Globus pallidus (tissue), 1 donor: Measurements from ENCODE around the gene SVIL.
"Not testable (repeated sequence)": the region's sequence is repeated elsewhere in the genome, so short reads cannot be mapped to it uniquely, and the experiment has no call there.

ENCODE experiments used
- DNase-seq: peaks from one replicate; pipeline ENCODE4 v3.0.0-alpha.2; 2015; ENCODE audit warnings: low spot score

SVIL gene

DNA sequence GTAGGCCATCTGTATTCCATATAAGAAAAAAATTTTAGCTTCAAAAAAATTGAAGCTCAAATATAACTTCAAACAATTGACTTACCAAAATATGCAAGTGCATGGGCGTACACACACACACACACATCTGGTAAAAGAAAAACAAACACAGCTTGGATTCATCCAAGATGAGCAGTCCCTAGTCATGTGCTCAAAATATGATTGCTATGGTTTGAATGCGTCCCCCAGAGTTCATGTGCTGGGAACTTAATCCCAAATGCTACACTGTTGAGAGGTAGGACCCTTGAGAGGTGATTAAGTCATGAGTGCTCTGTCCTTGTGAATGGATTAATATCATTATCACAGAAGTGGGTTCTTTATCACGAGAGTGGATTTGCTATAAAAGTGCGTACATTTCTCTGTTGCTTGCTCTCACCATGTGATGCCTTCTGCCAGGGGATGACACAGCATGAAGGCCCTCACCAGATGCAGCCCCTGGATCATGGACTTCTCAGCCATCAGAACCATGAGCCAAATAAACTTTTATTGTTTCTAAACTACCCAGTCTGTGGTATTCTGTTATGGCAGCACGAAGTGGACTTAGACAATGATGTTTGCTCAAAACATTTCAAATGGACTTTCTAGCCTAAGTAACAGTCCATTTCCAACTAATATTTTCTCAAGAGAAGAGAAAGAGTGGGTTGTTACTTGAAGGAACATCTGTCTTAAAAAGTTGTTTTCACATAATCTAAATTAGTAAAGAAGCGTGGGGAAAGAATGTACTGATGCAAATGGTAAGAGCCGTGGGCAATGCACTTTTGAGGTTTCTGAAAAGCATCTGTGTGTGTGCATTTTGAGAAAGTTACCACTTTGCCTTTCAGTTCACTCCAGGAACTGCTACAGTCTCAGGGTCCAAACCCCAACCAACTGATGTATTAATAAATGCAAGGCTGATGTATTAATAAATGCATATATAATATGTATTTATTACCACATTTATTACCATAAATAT is 15.1 kb upstream of the SVIL start:
- DNase-seq, result no peak

DNA sequence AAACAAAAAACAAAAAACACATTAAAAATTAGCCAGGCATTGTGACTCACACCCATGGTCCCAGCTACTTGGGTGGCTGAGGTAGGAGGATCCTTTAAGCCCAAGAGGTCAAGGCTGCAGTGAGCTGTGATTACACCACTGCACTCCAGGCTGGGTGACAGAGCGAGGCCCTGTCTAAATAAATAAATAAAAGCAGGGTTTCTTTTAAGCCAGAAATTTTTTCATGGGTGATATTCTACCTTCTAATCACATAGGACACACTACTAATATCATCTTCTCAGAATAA is 14.2 kb upstream of the SVIL start:
- no peak for DNase-seq

DNA sequence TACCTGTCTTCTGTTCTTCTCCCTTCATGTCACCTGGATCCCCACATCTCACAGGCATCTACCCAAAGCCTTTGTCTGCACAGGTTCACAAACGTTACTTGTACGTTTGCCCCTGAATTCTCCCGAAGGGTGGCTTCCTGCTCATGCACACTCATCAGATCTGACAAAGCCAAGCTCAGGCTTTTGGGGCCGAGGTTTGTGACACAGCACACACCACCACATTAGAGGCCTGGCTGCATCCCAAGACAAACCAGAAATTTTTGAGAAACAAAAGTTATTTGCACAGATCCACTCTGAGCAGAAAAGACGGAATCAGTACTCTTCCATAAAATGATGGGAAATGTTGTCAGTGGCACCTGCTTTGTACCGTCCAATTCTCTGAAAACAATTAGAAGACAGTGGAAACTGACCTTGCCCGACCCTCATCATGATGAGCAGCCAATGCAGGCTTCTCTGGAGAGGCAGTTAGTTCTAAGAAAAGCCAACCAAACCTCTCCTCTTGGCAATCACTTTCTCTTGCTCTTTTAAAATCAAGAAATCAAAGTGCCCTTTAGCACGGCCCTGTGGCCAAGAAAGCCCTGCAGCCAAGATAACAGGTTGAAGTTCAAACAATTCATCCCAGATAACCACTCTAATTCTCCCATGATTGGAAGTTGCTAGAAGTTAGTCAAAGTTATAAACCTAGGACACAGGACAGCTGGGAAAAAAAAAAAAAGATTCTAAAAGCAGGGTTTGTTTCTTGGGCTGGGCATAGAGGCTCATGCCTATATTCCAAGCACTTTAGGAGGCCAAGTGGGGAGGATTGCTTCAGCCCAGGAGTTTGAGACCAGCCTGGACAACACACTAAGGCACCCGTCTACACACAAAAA is 13.6 kb upstream of the SVIL start:
- no peak for DNase-seq

DNA sequence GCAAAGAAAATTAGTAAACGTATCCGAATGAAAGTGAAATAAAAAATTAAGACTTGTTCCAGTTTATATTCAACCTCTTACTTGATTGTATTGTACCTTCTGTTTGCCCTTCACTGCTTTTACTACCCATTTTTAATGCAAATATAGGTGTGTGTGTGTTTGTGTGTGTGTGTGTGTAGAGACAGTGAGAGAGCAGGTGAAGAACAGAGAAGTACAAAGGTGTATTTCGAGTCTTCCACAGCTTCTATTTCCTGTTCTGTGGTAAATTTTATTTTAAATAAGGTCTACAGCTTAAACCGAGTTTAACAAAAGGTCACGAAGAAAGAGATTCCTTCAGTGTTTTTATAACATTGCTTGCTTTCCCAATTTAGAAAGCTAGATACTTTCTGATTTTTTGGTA is 12.7 kb upstream of the SVIL start:
- no peak for DNase-seq

DNA sequence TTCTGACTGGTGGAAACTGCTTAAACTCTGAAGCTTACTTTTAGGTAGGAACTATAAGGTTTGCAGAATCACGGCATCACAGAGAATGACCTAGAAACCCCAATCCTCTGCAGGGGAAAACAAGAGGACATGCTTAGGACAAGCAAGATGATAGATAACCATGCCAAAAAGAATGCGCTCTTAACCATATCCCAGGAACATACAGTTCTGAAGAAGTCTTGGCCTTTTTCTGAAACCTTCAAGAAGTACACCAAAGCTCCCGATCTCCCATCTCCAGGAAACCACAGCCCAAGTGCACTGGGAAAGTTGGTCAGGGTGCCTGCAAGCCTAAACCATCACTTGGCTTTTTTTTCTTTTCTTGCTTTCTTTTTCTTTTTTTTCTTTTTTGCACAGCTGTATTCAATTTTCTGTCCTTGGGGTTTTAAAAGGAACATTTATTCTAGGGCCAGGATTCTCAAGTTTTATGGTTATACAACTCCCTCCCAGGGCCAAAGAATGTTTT is 12.2 kb upstream of the SVIL start:
- no peak for DNase-seq

DNA sequence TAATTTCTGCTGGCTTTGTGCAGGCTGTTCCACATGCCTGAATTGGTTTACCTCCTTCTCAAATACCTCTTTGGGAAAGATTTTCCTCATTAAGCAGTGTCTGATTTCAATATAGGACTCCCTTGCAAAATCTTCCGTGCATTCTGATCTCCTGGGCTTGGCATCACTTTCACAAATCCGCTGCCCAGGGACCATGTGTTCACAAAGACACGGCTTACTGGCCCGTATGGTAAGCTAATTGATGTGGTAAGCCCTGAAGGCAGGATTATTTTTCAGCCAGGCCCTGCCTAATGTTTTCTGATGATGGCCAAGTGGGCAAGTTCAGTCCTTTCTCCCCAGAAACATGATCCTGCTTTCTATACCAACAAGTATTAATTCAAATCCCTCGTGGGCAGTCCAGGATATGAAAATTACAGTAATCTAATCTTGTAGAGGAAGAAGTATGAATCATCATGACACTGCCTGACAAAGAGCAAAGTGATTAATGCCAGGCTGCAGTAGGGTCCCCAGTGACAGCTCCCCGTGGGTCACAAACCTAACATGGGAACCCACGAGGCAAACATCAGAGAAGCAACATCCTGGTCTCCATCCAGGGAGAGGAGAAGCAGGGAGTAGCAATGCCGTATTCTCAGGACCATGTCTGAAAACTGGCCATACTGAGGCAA is 11.6 kb upstream of the SVIL start:
- DNase-seq, result no peak

DNA sequence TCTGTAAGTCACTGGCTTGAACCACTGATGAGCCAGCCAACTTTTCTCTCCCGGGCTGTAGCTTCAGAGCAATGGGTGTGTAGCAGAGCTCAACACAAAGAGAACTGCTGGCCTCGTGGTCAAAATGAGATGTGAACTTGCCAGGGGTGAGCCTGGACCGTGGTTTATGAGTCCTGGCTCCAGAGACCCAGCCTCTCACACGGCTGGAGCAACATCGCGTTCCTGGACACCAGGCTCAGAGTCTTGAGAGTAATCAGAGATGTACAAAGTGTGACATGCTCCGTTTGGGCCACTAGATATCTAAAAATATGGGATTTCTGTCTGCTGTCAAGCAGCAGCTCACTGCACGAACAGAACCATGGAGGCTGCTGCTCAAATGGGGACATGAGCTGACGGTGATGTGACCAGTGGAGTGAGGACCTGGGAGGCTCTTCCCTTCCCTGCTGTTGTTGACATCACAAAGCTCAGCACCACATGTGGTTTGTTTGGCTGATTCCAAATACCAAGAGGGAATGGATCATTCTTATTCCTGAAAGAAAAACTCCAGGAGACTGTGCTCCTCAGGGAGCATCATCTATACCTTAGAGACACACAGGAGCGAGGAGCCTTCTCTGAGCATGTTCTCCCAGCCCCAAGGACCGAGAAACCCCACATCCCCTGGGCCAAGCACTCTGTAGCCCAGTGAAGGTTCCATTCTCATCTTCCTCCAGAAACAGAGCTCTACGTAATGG is 9.2 kb upstream of the SVIL start:
- no peak for DNase-seq

DNA sequence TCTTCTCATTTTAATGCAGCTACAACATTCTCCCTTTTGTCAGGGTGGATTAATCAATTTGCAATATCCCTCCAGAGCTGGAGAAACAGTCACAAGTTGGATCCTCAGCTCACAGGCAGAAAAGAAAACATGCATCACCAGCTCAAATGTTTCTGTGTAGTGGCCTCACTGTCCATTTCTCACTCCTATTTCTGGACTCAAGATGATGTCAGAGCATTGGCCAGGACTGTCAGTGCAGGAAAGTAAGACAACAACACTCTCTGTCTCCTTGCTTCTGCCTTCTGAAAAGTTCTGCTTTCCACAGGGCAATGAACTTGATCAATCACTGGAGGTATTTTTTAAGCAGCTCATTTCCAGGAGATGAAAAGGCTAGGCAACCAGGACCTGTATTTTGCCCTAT is 8.2 kb upstream of the SVIL start:
- DNase-seq, result no peak

DNA sequence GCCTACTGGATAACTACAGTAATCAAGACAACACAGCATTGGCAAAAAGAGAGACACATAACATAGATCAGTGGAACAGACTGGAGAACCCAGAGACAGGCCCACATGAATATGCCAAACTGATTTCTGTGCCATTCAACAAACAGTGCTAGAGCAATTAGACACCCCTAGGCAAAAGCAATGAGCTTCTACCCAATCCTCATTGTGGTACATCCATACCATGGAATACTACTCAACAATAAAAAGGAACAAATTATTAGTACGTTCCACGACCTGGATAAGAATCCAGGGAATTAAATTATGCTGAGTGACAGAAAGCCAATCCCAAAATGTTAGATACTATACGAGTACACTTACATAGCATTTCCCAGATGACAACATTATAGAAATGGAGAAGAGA is 2.8 kb upstream of the SVIL start:
- DNase-seq, result no peak

DNA sequence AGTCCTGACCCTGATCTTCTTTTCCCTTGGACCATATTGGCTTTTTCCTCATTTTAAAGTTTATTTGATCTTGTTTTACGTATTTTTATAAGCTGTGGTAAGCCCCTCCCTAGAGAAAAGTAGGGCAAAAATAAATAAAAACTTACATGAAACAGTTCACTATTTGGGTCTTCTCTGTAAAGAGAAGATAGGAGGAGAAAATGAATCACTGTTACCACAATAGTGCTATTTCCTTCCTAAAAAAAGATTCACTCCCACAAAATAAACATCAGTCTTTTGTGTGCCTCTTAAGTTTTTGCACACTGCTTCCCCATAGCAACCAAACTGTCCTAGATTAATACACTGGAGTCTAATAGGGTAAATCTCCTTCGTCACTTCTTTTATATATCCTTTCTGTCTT is 1.4 kb upstream of the SVIL start:
- no peak for DNase-seq

DNA sequence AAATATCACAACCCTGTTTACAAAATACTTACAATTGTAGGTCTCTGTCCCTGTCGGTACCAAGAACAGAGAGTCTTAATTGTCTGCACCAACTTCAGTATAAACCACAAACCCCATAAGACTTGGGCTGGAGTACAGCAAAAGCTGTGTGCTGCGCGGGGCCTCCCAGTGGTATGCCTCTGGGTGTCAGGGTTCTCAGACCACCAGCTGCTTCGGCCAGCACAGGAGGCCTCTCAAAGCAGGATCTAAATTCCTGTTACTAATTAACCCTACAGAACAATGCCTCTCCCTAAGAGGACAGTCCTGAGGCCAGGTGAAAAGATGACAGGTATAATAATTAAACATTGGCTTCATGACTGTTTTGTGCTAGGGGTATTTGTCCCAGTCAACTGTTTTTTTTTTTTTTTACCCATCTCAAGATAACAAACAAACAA is 957 bp upstream of the SVIL start:
- no peak for DNase-seq

DNA sequence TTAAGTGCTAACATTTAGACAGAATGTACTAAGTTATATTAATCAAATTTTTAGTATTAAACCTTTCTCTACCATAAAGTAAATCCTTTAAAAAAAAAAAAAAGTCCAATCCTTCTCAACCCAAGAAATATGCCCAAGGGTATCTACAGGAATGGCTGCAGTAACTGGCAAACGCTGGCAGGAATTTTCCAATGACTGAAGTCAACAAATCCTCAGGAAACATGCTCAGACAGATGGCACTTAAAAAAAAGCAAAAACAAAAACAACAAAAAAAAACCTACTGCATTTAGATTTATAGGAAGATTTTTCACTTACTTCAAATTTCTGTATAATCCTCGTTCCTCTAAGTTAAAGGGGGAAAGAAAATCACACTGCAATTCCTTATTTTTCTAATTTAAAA is 666 bp downstream of the SVIL start:
- DNase-seq, result no peak

DNA sequence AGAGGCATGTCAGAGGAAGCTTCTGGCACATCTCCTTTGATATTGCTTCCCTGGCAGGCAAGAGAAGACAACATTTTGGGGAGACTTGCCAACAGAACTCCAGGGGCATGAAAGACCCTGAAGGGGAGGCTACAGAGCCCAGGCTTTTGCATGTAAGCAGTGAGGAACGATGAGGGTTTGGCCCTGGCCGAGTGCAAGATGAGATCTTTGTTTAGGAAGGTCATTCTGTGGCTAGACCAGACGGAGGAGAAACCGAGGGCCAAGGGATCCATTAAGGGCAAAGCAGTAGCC is 3.8 kb downstream of the SVIL start:
- no peak for DNase-seq

DNA sequence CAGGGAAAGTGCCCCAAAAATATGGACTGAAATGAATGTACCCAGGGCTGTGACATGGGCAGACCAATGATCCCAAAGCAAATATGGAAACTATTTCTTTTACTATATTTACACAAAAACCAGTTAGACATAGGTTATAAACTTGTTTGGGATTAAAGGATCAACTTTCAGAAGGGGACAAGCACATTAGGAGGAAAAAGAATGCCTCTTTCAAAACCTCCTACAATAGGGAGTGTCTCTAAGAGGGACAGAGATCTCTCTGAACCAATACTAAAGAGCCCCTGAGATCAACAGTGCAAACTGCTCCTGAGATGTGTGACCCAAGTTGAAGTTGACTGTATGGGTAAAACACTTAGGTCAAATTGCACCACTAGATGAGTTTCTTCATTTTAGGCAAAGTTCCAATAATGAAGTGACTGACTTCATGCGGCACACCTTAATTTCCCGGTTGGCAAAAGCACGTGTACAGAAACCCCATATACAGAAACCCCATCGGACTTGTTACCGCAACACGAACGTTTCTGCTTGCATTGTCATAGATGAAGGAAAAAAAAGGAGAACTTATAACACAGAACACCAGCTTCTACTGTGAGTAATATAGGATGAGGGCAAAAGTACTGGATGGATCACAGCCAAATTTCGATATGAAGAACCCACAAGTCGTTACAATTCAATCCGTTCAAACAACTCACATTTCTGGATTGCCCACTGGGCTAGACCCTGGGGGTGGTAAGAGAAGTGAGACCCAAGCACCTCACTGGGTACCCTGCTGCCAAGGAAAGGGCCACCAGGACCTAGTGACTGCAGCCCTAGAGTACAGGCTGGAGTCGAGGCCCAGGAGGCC is 4.3 kb downstream of the SVIL start:
- DNase-seq, result no peak

DNA sequence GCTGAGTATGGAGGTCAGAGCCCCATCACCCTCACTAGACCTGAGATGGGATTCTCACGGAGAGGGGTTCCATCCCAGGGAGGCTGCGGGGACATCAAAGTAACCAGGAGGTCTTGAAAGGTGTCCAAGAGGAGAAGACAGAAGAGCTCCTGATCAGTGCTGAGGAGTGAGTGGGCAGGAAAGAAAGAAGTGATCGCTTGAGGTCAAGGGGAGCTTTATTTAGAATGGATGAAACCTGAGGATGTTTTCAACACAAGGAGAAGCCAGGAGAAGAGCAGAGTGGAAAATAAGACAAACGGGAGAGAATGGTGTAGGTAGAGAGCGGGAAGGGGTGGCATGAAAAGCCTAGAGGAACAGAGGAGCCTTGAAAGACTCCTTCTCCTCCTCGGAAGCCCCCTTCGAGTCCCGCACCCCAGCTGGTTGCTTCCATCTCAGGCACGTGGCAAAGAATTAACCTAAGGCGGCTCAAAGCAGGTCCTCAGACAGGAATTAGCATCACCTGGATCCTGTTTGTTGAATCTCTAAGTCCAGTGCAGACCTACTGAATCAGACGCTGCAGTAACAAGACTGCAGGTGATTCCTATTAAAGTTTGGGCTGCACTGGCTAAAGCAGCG is 5.8 kb downstream of the SVIL start:
- DNase-seq, result no peak

DNA sequence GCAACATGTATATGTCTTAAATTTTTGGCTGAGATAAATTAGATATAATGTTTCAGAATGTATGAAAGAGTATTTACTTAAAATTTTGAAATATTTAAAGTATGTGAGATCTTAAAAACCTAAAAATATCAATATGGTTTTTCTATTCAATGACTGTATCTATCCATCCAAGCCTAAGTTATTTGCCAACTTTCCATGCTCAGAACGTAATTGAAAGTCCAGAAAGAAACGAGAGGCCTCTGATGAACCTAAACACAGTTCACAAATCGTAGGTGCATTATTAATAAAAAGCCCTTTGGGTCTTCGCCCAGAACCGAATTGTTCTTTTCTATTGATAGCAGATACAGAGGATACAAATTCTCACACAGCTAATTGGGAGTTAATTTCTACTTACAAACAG is 6.5 kb downstream of the SVIL start:
- DNase-seq, result no peak

DNA sequence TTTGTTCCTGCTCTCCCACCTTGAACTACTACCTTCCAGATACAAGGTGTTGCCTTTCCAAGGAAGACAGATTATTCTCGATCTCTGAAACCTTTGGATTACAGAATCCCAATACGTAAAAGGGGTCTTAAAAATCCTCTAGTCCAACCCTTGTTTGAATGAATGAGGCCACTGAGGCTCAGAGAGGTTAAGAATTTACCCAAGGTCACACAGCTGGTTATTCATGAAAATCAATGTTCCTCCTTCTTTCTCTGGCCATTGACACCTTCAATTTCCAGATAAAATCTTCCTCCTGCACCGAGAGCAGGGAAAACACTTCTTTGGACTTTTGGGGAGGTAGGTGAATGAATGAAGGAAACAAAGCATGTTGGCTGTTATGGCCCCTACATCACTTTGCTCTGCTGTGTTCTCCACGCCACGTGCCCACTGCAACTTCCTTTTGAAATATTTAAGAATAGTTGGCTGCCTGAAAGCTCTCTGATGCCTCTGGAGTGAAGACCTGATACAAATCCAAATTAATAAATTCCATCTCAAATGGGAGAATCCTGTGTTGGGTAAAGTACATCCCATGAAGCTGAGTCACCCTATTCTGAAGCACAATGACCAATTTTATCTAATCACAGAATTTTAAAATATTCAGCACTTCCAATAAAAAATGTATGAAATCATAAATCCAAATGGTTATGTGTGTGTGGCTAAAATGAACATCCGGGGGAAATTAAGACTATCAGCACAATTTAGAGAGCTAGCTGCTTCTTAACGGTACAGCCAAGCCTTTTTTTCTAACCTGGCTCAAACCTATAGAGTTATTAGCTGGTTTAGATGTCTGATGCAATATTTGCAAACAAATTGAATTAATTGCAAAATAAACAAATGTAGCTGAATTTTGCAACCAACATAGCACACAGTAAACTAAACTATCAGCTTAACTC is 7.3 kb downstream of the SVIL start:
- no peak for DNase-seq

DNA sequence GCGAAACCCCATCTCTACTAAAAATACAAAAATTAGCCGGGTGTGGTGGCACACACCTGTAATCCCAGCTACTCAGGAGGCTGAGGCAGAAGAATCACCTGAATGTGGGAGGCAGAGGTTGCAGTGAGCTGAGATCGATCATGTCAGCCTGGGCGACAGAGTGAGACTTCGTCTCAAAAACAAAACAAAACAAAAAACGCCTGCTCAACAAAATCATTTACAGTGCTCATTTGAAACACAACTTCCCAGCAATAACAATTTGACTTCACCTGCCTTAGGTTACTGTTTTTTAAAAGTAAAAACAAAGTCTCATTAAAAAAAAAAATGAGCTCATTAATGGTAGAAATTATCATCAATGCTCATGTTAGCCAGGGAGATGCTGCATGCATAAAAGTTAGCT is 10.4 kb downstream of the SVIL start:
- DNase-seq, result not testable (repeated sequence)

DNA sequence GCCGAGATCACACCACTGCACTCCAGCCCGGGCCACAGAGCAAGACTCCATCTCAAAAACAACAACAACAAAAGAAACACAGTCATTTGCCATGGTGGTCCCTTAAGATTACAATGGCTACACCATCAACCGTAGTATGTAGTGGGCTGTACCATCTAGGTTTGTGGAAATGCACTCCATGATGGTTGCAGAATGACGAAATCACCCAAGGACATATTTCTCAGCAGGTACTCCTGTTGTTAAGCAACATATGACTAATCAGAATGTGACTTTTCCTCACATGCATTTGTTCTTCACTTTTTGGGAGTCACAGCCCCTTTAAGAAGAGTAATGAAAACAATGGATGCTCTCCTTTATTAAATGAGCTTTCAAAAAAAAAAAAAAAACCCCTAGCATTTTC is 11.0 kb downstream of the SVIL start:
- no peak for DNase-seq
